HepG2 (cell line): Measurements from ENCODE around the gene TBC1D16. TPM values are rescaled to one million over a fixed set of nuclear protein-coding genes. Genes with fewer than 3 reads are reported as not detected.

Experiments used
- ARNTL ChIP-seq: sonication (generic); formaldehyde crosslinking; IDR thresholded peaks from 2 replicates; pipeline ENCODE4 v1.4.0; 2020; ENCODE audit warnings: mild to moderate bottlenecking, missing genetic modification reagents
- CBFB ChIP-seq: sonication (generic); formaldehyde crosslinking; IDR thresholded peaks from 2 replicates; pipeline ENCODE4 v1.4.0; 2020; ENCODE audit warnings: missing genetic modification reagents
- DNMT3B ChIP-seq: conservative IDR thresholded peaks from 2 replicates; pipeline ENCODE4 v1.6.1; 2016; ENCODE audit warnings: missing biosample characterization, control low read depth
- DPF2 ChIP-seq: sonication (generic); formaldehyde crosslinking; IDR thresholded peaks from 2 replicates; pipeline ENCODE4 v1.4.0; 2020; ENCODE audit warnings: mild to moderate bottlenecking, low read depth, missing genetic modification reagents, borderline replicate concordance
- DRAP1 ChIP-seq: IDR thresholded peaks from 2 replicates; pipeline ENCODE4 v1.6.1; 2016; ENCODE audit warnings: missing genetic modification reagents, missing compliant biosample characterization
- NCOR1 ChIP-seq: fragments of 200-600 bp; sonication (generic); IDR thresholded peaks from 2 replicates; pipeline ENCODE4 v1.7.0; 2017; ENCODE audit warnings: antibody characterized with exemption, low read length, borderline replicate concordance
- NFRKB ChIP-seq: fragments of 450-650 bp; IDR thresholded peaks from 2 replicates; pipeline ENCODE4 v1.6.1; 2017
- PATZ1 ChIP-seq: sonication (generic); formaldehyde crosslinking; IDR thresholded peaks from 2 replicates; pipeline ENCODE4 v1.4.0; 2020; ENCODE audit warnings: missing genetic modification reagents
- PLRG1 ChIP-seq: fragments of 450-650 bp; conservative IDR thresholded peaks from 2 replicates; pipeline ENCODE4 v1.6.1; 2016
- PRDM4 ChIP-seq: sonication (generic); formaldehyde crosslinking; IDR thresholded peaks from 2 replicates; pipeline ENCODE4 v1.9.0; 2021; ENCODE audit warnings: missing genetic modification reagents, borderline replicate concordance
- TCF12 ChIP-seq, 2 experiments: fragments of 450-650 bp in 1 of 2; sonication (generic) in 1 of 2; formaldehyde crosslinking in 1 of 2; IDR thresholded peaks; 2 replicates each; pipeline versions ENCODE4 v1.6.1 to v1.8.0; 2017 to 2022; ENCODE audit warnings: antibody characterized with exemption in 1 of 2, mild to moderate bottlenecking in 1 of 2, missing genetic modification reagents in 1 of 2, moderate library complexity in 1 of 2
- TMF1 ChIP-seq: sonication (generic); formaldehyde crosslinking; IDR thresholded peaks from 2 replicates; pipeline ENCODE4 v1.8.1; 2022; ENCODE audit warnings: low read depth, missing genetic modification reagents
- XBP1 ChIP-seq: sonication (generic); formaldehyde crosslinking; IDR thresholded peaks from 2 replicates; pipeline ENCODE4 v1.5.0; 2020; ENCODE audit warnings: missing genetic modification reagents
- ZBTB1 ChIP-seq: sonication (generic); formaldehyde crosslinking; IDR thresholded peaks from 2 replicates; pipeline ENCODE4 v1.4.0; 2020; ENCODE audit warnings: missing genetic modification reagents, borderline replicate concordance
- ZBTB7B ChIP-seq: sonication (generic); formaldehyde crosslinking; IDR thresholded peaks from 2 replicates; pipeline ENCODE4 v1.4.0; 2020; ENCODE audit warnings: missing genetic modification reagents
- ZFAT ChIP-seq: sonication (generic); formaldehyde crosslinking; conservative IDR thresholded peaks from 2 replicates; pipeline ENCODE4 v1.8.1; 2023; ENCODE audit warnings: missing genetic modification reagents, inconsistent platforms
- ZFP36L2 ChIP-seq: sonication (generic); formaldehyde crosslinking; IDR thresholded peaks from 2 replicates; pipeline ENCODE4 v1.4.0; 2020; ENCODE audit warnings: missing genetic modification reagents
- ZNF136 ChIP-seq: sonication (generic); formaldehyde crosslinking; IDR thresholded peaks from 2 replicates; pipeline ENCODE4 v1.8.1; 2022; ENCODE audit warnings: low read depth, mild to moderate bottlenecking, moderate library complexity, missing genetic modification reagents
- ZNF446 ChIP-seq: sonication (generic); formaldehyde crosslinking; IDR thresholded peaks from 2 replicates; pipeline ENCODE4 v1.5.0; 2020; ENCODE audit warnings: mild to moderate bottlenecking, missing genetic modification reagents
- ZNF451 ChIP-seq: sonication (generic); formaldehyde crosslinking; IDR thresholded peaks from 2 replicates; pipeline ENCODE4 v1.5.0; 2020; ENCODE audit warnings: mild to moderate bottlenecking, missing genetic modification reagents
- ZNF510 ChIP-seq: sonication (generic); formaldehyde crosslinking; IDR thresholded peaks from 2 replicates; pipeline ENCODE4 v1.4.0; 2020; ENCODE audit warnings: low read depth, mild to moderate bottlenecking, missing genetic modification reagents
- ZNF605 ChIP-seq: sonication (generic); formaldehyde crosslinking; IDR thresholded peaks from 2 replicates; pipeline ENCODE4 v1.8.0; 2022; ENCODE audit warnings: mild to moderate bottlenecking, missing genetic modification reagents
- ZNF629 ChIP-seq: sonication (generic); formaldehyde crosslinking; conservative IDR thresholded peaks from 2 replicates; pipeline ENCODE4 v1.5.0; 2020; ENCODE audit warnings: missing genetic modification reagents
- ZNF670 ChIP-seq: sonication (generic); formaldehyde crosslinking; IDR thresholded peaks from 2 replicates; pipeline ENCODE4 v1.8.0; 2022; ENCODE audit warnings: mild to moderate bottlenecking, missing genetic modification reagents, borderline replicate concordance
- ZNF766 ChIP-seq: sonication (generic); formaldehyde crosslinking; IDR thresholded peaks from 2 replicates; pipeline ENCODE4 v1.5.0; 2020; ENCODE audit warnings: missing genetic modification reagents, borderline replicate concordance
- ZNF788 ChIP-seq: sonication (generic); formaldehyde crosslinking; IDR thresholded peaks from 2 replicates; pipeline ENCODE4 v1.5.0; 2020; ENCODE audit warnings: mild to moderate bottlenecking, missing genetic modification reagents, borderline replicate concordance
- polyA plus RNA-seq, 8 experiments: library from polyadenylated mRNA; depleted of rRNA in 3 of 8; stranded (reverse) in 7 of 8; unstranded in 1 of 8; fragments of >200 nt; fragmentation: Illumina TruSeq in 4 of 8; extraction: Trizol in 4 of 8; gene quantifications; 2 replicates each; pipeline versions ENCODE4 v1.2.1 to v1.2.3, GENCODE V29; 2011 to 2016; ENCODE audit warnings: low read depth in 4 of 8, missing spikeins in 1 of 8, mixed read lengths in 1 of 8; ENCODE audit not compliant: insufficient read depth in 1 of 8
- total RNA-seq, 5 experiments: library from RNA; depleted of rRNA; stranded (reverse); fragments of >200 nt; fragmentation: Illumina TruSeq; extraction: Trizol; gene quantifications; 2 replicates each; pipeline ENCODE4 v1.2.3, GENCODE V29; 2016; ENCODE audit warnings: low read depth in 1 of 5

Gene TBC1D16
- total and polyA plus RNA-seq, 2 of the 13 experiments (the other 11 are each of a cell fraction or from before 2014, with no cell fraction given), result 14.9 to 24.9 TPM

- no peak for TF ChIP-seq ZNF788 (CRISPR knock-in tag)
- TF ChIP-seq ZNF510 (CRISPR knock-in tag), result 0 out of 2 replicates have a peak, but pooled peaks have one; percentile 33
- no peak for TF ChIP-seq NCOR1
- peak; percentile 18; the same call in 1 of the 2 replicates for TF ChIP-seq ZBTB7B (CRISPR knock-in tag)
- 0 out of 2 replicates have a peak, but pooled peaks have one; percentile 69 for TF ChIP-seq ZNF136 (CRISPR knock-in tag)
- no peak for TF ChIP-seq DNMT3B (CRISPR knock-in tag)
- TF ChIP-seq TCF12 (IDR thresholded peaks at IDR 0.05), result no peak
- TF ChIP-seq TCF12 (CRISPR knock-in tag; IDR thresholded peaks at IDR 0.05), result no peak
- no peak for TF ChIP-seq CBFB (CRISPR knock-in tag)
- no peak for TF ChIP-seq XBP1 (CRISPR knock-in tag)
- no peak for TF ChIP-seq ZNF629 (CRISPR knock-in tag)
- TF ChIP-seq ZFP36L2 (CRISPR knock-in tag), result no peak
- no peak for TF ChIP-seq ZNF670 (CRISPR knock-in tag)
- TF ChIP-seq NFRKB, result no peak
- no peak for TF ChIP-seq TMF1
- TF ChIP-seq ZNF451 (CRISPR knock-in tag), result no peak
- TF ChIP-seq ZBTB1 (CRISPR knock-in tag), result no peak
- TF ChIP-seq DRAP1 (CRISPR knock-in tag), result no peak
- TF ChIP-seq ZNF605 (CRISPR knock-in tag), result peak; percentile 71; the same call in 1 of the 2 replicates
- TF ChIP-seq PATZ1 (CRISPR knock-in tag), result peak; percentile 79
- no peak for TF ChIP-seq ZNF446
- TF ChIP-seq ARNTL, result no peak
- no peak for TF ChIP-seq PRDM4 (CRISPR knock-in tag)
- TF ChIP-seq ZNF766 (CRISPR knock-in tag), result 0 out of 2 replicates have a peak, but pooled peaks have one; percentile 47
- TF ChIP-seq DPF2 (CRISPR knock-in tag), result no peak; the same call in 1 of the 2 replicates
- no peak for TF ChIP-seq PLRG1
- no peak for TF ChIP-seq ZFAT (CRISPR knock-in tag)
These were observed 35.6 kb upstream of the TBC1D16 start (continued) for GRCh38 chr17:80071116-80071841.
